ENCODE measurements around the gene ACOX2.

ACOX2 gene

DNA sequence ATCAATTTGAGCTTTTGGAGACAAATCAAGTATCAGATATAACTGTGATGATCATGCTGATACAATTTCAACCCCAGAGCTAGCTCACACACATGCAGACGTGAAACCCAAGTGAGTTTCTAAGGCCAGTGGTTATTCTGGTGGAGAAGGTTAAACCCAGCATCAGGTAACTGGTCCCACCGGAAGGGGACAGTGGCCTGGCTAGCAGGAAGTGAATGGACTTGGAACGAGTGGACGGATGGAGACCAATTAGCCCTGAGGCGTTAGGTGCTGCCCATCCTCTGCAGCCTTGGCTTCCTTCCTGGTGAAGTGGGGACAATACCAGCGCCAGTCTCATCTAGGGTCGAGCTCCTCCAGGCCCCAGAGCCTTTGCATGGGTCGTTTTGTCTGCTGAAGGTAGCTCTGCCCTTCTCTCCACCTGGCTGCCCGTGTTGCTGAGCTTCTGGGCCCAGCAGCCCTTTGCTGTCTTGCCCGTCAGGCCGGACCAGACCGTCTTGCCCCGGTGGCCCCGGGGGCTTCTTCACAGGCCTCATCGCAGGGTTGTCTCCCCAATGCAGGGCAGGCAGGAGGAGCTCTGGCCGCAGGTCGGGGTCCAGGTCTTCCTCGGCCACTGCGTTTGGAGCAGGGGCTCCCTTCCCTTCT lies 46.0 kb downstream of the ACOX2 start:
- TF ChIP-seq, protein P1, sequence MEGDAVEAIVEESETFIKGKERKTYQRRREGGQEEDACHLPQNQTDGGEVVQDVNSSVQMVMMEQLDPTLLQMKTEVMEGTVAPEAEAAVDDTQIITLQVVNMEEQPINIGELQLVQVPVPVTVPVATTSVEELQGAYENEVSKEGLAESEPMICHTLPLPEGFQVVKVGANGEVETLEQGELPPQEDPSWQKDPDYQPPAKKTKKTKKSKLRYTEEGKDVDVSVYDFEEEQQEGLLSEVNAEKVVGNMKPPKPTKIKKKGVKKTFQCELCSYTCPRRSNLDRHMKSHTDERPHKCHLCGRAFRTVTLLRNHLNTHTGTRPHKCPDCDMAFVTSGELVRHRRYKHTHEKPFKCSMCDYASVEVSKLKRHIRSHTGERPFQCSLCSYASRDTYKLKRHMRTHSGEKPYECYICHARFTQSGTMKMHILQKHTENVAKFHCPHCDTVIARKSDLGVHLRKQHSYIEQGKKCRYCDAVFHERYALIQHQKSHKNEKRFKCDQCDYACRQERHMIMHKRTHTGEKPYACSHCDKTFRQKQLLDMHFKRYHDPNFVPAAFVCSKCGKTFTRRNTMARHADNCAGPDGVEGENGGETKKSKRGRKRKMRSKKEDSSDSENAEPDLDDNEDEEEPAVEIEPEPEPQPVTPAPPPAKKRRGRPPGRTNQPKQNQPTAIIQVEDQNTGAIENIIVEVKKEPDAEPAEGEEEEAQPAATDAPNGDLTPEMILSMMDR (IDR thresholded peaks at IDR 0.05; ENCODE audit: low read depth, low read length) = no peak

DNA sequence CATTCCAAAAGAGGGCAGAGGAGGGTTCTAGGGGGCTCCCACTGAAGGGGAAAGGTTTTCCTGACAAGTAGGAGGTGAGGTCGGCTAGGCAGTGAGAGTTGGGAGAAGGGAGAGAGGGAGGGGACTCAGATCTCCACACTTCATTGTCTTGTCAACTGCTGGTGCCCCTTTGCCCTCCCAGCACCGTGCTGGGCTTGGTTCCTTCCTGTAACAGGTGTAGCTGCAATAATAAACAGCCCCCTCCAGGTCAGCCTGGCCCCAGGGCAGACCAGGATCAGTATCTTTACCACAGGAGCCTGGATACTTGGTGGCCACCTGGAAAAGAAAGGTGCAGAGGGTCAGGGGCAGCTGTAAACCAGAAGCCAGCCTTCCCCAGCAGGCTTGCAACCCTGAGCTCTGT lies 48.0 kb downstream of the ACOX2 start:
- no peak overlapping the region for H3K4me3 ChIP-seq (ENCODE audit: low read depth, low read length)
- TF ChIP-seq, protein P1 (IDR thresholded peaks at IDR 0.05; ENCODE audit: low read depth, low read length) = no peak

More for the DNA sequence above, 46.0 kb downstream of the ACOX2 start:
- peak overlapping the region; percentile 24 for H3K4me3 ChIP-seq (ENCODE audit: low read depth, low read length)

DNA sequence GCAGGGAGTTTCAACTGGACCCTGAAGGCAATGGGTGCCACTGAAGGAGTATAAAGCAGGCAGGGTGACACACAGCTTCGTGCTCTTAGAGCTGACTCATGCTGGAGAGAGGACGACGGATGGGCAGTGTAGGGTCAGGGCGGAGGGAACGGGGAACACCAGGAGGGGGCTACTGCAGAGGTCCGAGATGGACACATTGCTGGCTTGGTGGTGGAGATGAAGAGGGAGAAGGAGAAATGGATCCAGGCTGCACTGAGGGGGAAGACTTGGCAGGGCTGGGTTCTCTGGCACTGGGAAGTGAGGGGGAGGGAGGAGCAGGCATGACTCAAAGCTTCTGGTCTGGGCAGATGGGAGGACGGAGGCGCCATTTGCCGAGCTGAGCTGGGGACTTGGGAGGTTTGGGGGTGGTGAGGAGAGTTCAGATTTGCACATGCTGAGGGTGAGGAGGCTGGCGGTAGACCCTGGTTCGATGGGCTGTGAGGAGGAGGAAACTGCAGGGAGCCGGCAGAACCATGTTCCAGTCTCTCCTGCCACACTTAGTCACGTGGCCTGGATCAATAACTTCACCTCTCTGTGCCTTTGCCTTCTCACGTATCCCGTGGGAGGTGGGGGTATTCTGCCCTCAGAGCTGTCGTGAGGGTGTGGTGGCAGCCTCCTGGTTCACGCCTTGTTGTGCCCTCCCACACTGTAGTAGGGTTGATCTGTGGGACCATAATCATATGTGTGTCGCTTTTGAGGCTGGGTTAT lies 49.7 kb downstream of the ACOX2 start:
- H3K4me3 ChIP-seq (ENCODE audit: low read depth, low read length) = no peak overlapping the region
- TF ChIP-seq, protein P1 (IDR thresholded peaks at IDR 0.05; ENCODE audit: low read depth, low read length) = no peak

DNA sequence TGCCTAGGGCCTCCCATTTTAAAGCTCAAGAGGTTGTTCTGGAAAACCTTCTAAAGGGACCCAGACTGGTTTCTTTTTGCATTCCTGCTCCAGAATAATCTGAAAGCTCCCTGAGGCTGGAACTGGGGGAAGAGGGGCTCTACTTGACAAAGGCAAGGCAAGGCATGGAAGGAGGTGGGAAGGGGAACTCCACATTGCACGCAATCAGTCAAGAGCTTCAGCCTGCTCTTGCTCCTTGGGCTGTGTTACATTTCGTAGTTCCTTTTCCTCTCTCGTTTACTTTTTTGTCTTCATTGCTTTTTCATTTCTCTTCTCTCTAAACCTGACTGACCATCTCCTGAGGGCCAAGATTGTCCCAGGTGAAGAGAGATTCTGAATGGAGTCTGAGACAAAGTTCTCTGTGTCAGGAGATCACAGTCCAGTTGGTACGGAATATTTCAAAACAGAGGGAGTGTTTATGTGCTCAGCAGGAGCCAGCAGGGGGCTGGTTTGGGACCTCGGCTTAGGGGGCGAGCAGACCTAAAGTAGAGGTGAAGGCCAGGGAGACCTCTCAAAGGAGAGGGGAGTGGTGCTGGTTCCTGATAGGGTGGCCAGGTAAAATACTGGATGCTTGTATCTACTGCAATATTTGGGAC lies 51.1 kb downstream of the ACOX2 start:
- H3K4me3 ChIP-seq (ENCODE audit: low read depth, low read length) = no peak overlapping the region
- TF ChIP-seq, protein P1 (IDR thresholded peaks at IDR 0.05; ENCODE audit: low read depth, low read length) = no peak

DNA sequence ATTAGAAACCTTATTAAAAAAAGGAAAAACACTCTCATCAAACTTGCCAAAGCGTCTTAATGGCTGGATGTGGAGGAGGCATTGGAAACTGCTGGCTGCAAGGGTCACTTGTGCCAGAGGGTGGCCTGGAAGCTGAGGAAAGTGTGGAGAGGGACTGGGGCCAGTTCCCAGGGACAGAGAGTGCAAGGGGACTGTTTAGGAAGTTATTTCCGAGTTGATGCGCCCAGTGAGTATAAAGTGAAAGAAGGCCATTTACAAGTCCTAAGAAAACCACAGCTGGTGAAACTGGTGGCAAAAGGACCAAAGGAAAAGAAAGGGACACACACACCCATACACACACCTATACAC lies 52.3 kb downstream of the ACOX2 start:
- TF ChIP-seq, protein P1 (IDR thresholded peaks at IDR 0.05; ENCODE audit: low read depth, low read length) = no peak

DNA sequence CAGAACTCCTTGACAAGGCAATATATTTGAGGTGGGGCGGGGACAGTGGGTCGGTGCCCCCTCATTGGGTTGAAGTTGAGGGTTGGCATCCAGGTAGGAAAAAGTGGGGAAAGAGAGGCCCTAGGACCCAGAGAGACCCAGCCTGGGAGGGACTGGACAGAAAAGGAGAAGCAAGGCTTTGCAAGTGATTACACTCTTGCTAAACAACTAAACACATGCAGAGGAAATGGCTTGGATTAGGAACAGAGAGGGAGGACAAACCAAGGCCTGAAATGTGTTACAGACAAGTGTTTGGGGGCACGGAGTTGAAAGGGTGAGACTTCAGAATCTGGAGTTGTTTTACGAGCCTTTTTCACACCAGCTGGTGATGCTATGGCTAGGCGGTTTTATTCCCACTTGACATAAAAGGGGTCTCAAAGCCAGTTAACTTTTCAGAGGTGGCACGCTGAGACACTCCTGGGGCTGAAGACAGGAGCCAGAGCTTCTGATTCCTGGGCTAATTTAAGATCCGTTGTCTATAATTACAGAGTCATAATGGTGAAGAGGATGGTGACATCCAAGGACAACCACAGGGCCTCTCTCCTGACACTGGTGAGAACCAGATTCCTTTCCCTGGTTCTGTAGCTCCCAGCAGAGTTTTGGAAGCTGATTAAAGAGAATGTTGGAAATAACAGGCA lies 52.8 kb downstream of the ACOX2 start:
- TF ChIP-seq, protein P1 (IDR thresholded peaks at IDR 0.05; ENCODE audit: low read depth, low read length) = no peak
- H3K4me3 ChIP-seq (ENCODE audit: low read depth, low read length) = no peak overlapping the region

More for the DNA sequence above, 52.3 kb downstream of the ACOX2 start:
- H3K4me3 ChIP-seq (ENCODE audit: low read depth, low read length) = no peak overlapping the region

Data from WI38 (cell line).